Measurements from ENCODE around the gene LMX1B.
"Not testable (repeated sequence)": the region's sequence is repeated elsewhere in the genome, so short reads cannot be mapped to it uniquely, and the experiment has no call there.

Gene LMX1B

DNA sequence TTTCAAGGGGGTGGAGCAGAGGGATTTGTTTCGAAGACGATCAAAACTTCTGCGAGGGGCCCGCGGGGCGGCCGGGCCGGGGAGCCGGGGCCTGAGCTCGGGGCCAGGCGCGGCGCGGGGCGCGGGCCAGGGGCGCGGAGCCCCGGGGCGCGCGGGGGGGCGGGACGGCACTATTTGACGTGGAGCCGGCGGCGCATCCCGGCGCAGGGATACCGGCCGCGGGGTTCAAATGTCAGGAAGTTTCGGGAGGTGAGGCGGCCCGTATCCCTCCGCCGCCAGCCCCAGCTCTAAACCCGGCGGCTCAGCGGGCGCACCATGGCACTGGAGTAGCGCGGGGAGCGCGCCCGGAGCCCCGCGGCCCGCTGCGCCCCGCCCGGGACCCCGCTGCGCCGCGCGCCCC, at the start of gene LMX1B:
TSS of gene LMX1B (plus strand) at position 278 of the 400 bp plus-strand sequence. CDS start 522 bp downstream, outside the sequence.
- DNase-seq (ENCODE audit: low read depth in 1 of 2, low spot score in 1 of 2): no peak

DNA sequence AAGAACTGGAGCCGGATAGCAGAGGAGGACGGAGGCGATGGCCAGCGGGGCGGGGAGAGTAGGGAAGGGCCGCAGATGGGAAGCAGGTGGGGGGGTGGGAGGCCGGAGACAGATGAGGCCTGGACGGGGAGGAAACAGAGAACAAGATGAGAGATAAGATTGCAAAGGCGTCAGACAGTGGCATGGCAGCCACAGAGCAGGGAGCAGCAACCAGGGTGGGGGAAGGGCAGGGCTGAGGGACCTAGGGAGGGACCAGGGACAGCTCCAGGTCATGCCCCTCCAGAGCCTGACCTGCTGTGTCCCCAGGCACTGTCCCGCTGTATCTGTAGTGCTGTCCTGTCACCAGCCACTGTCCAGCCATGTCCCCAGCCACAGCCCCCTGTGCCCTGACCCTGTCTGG, 49.6 kb upstream of the LMX1B start:
- DNase-seq (ENCODE audit: low read depth in 1 of 2, low spot score in 1 of 2): no peak

- no peak for DNase-seq (ENCODE audit: low read depth in 1 of 2, low spot score in 1 of 2)
Observed at GRCh38 chr9:126564716-126565115, 49.0 kb upstream of the LMX1B start.

DNA sequence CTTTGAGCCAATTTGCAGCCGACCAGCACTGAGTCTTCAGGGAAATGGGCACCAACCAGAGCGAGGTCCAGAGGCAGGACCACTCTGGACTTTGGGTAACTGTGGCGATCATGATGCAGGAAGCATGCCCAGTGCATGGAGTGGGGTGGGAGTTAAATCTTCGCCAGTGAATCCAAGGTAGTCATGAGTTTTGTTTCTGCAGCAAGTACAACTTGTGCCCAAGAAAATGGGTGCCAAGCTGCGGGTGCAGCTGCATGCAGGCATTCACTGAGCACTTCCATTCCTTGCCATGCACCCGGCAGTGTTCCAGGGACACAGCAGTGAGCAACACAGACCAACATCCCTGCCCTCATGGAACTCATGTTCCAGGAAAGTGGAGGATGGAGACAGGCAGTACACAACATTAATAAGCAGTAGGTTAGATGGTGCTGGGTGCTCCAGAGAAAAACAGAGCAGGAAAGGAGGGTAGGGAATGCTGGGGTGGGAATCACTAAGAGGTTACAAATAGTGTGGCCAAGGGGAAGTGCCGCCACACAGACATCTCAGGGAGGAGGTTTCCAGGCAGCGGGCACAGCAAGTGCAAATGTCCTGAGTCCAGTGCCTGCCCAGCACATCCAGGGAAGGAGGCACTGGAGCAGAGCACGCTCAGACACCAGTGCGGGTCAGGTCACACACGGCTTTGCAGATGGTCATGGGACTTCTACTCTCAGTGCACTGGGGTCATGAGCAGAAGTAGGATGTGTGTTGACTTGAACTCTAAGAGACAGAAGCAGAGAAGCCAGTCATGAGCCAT, 48.2 kb upstream of the LMX1B start:
- no peak for DNase-seq (ENCODE audit: low read depth in 1 of 2, low spot score in 1 of 2)

- no peak for DNase-seq (ENCODE audit: low read depth in 1 of 2, low spot score in 1 of 2)
Observed at GRCh38 chr9:126569036-126569435, 44.7 kb upstream of the LMX1B start.

DNA sequence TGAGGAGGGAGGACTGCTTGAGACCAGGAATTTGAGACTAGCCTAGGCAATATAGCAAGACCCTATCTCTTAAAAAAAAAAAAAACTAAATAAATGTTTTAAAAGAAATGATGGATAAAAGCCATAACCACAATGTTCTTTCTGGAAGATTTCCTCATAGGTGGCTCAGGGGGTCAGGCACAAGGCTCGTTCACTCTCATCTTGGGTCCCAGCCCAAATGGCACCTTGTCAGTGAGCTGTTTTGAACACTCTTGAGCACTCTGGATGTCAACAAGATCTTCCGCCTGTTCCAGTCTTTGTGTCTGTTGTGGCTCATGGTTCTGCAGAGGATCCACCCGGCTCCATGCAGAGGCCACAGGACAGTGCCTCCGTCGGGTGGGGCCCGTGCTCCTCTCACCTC, 35.7 kb upstream of the LMX1B start:
- no peak for DNase-seq (ENCODE audit: low read depth in 1 of 2, low spot score in 1 of 2)

GRCh38 chr9:126580319-126580718, 33.4 kb upstream of the LMX1B start:
- DNase-seq (ENCODE audit: low read depth in 1 of 2, low spot score in 1 of 2): not testable (repeated sequence)

GRCh38 chr9:126581893-126582292, 31.8 kb upstream of the LMX1B start:
- DNase-seq (ENCODE audit: low read depth in 1 of 2, low spot score in 1 of 2): no peak

DNA sequence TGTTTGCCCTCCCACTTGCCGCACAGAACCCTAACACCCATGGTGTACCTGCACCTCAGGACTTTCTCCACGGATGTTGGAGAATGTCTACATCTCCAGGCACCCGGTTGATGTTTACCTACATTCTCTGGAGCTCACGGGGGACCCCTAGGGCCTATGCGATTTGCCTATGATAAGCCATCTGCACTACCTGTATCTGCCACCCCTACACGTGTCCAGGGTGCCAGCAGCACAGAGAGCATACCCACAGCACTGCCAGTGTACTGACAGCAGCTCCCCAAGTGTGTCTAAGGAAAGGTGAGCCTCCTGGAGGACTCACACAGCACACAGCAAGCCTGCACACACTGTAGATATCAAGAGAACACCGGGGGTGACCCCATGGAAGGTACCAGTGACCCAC, 31.3 kb upstream of the LMX1B start:
- DNase-seq (ENCODE audit: low read depth in 1 of 2, low spot score in 1 of 2): no peak

DNA sequence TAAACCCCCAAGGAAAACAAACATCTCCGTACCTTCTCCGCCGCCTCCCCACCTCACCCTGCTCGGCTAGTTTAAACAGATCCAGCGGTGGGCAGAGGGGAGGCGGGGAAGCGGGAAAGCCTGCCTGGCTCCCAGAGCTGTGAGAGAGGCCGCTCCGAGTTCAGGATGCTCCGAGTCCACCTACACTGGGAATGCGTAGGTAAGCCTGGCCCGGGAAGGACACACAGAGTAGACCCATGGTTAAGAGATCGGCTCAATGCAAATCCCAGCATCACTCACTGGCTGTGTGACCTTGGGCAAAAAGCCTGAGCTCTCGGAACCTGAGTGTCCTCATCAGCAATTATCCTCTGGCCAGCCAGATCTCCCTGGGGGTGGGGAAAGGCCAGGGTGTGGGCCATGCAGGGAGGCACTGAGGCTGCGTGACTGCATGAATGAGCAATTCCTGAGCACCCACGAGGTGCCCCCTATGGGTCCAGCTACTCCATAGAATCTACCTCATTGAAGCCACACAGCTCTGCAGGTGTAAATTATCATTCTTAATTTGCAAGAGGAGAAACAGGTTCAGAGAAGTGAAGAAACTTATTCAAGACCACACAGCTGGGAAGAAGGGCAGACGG, 30.5 kb upstream of the LMX1B start:
- DNase-seq (ENCODE audit: low read depth in 1 of 2, low spot score in 1 of 2): no peak

- DNase-seq (ENCODE audit: low read depth in 1 of 2, low spot score in 1 of 2): no peak
Observed at GRCh38 chr9:126584611-126585010, 29.1 kb upstream of the LMX1B start.

DNA sequence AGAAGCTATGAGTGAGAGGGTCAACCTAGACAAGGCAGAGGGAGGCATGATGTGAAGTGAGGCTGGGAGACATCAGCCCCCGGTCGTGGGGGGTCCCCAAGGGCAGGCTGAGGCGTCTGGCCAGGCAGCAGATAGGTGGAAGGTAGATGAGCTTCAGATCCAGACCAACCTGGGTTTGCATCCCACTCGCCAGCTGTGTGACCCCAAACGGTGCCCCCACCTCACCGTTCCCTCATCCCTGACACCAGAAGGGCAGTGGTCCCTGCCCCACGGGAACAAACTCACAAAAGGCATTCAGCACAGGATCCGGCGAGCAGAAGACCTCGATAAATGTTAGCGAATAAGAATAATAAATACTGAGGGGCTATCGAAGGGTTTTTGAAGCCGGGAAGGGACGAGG, 27.5 kb upstream of the LMX1B start:
- no peak for DNase-seq (ENCODE audit: low read depth in 1 of 2, low spot score in 1 of 2)

DNA sequence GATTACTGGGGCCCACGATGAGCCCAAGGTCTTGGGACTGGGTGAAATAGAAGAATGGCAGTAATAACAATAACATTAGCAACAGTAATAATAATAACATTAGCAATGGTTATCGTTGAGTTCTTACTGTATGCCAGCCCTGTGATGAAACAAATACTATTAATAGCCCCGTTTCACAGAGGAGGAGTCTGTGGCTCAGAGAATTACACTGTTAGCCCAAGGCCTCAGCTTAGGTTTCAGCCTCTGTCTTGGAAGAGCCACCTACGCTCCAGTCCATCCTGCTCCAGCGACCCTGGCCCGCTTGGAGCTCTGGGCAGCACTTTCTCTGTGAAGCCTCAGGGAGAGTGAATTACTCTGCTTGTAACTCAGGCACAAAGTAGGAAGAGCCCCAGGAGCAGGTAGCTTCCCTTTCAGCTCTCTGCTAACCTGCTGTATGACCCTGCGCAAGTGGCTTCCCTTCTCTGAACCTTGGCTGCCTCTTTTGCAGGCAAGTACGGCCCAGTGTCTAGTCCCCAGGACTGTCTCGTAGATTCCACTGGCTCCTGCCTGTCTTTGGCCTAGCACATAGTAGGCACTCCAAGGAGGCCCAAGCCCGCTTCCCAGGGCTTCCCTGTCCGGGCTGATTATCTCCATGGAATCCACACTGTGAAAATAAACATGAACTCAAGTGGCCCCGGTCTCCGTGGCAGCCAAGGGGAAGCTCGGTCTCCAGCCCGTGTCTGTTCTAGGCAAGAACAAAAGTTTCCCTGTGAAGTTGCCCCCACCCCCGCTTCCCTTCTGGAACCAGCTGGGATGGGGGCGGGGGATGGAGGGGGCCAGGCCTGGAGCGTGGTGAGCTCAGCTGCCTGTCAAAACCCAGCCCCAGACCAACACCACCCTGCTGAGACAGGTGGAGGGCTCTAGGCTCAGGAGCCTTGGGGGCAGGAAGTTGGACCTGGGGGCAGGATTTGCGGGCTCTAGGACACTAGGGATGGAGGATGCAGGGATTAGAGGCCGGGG, 26.2 kb upstream of the LMX1B start:
- DNase-seq (ENCODE audit: low read depth in 1 of 2, low spot score in 1 of 2): no peak

GRCh38 chr9:126588491-126589168, 25.1 kb upstream of the LMX1B start:
- no peak for DNase-seq (ENCODE audit: low read depth in 1 of 2, low spot score in 1 of 2)

GRCh38 chr9:126589349-126589748, 24.4 kb upstream of the LMX1B start:
- DNase-seq (ENCODE audit: low read depth in 1 of 2, low spot score in 1 of 2): no peak

DNA sequence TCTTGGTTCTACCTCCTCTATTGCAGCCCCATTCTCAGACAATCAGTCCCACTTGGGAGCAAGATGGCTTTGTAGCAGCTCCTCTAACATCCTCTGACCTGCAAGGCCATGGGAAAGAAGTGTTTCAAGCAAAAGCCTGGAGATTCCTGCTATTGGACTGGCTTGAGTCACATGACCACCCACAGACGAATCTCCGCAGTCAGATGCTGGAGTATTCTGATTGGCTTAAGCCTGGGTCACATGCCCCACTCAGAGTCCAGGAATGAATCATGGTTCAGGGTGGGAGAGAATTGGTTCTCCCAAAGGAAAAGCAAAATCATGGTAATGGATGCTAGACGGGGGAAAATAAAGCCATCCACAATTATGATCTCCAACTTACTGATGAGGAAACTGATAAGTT, 22.6 kb upstream of the LMX1B start:
- DNase-seq (ENCODE audit: low read depth in 1 of 2, low spot score in 1 of 2): no peak

GRCh38 chr9:126591922-126592321, 21.8 kb upstream of the LMX1B start:
- no peak for DNase-seq (ENCODE audit: low read depth in 1 of 2, low spot score in 1 of 2)

DNA sequence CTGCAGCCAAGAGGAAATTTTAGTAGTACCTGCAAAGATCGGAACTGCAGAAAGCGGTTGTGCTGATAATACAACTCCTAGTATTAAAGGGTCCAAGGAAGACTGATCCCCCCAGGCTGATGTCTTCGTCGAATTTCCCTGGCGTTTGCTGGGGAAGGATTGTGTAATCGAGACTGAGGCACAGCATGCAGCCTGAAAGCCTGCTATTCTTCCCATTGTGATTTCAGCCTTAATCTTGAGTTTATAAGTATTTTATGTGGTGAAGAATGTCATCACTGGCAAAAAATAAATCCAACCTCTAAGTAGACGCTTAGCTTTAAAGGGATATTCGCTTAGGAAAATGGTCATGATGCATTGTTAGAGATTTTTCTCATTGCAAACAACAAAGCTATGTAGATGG, 21.3 kb upstream of the LMX1B start:
- no peak for DNase-seq (ENCODE audit: low read depth in 1 of 2, low spot score in 1 of 2)

GRCh38 chr9:126595982-126596381, 17.7 kb upstream of the LMX1B start:
- no peak for DNase-seq (ENCODE audit: low read depth in 1 of 2, low spot score in 1 of 2)

GRCh38 chr9:126599047-126599650, 14.6 kb upstream of the LMX1B start:
- DNase-seq (ENCODE audit: low read depth in 1 of 2, low spot score in 1 of 2): no peak
